ENCODE measurements around the gene OLFM1. TPM values are rescaled to one million over a fixed set of nuclear protein-coding genes. Genes with fewer than 3 reads are reported as not detected.

Gene OLFM1
- total RNA-seq, 1 experiment from 2014 or later = 0.39 TPM

GRCh38 chr9:135087899-135088347 lies 455 bp downstream of the OLFM1 start:
- Histone ChIP-seq H3K4me1 (ENCODE audit: control insufficient read depth, insufficient read depth, low read length) (no peaks in the 10 kb centered on the region), H3K27ac (ENCODE audit: low read length) (no peak overlapping the region), H3K9me3 (ENCODE audit: control insufficient read depth, insufficient read depth, low read depth, low read length) (no peaks in the 10 kb centered on the region), H3K36me3 (ENCODE audit: control insufficient read depth, insufficient read depth, low read length) (no peaks in the 10 kb centered on the region), H3K4me3 (ENCODE audit: low read depth in 2 of 2, low read length in 2 of 2) (no peak overlapping the region; a peak in 1 of 4 replicates), H3K27me3 (ENCODE audit: control insufficient read depth, insufficient read depth, low read length) (peaks cover 2% of the 10 kb centered on the region; the same call in 1 of the 2 replicates)
- in situ Hi-C loops (cut with HindIII; ENCODE audit: low pct_unique_long_range_greater_than_20kb, low sequenced_read_pairs) (no loop called here), intact Hi-C loops (cut with micrococcal nuclease; ENCODE audit: unreplicated experiment) (loop anchor here (5.0 kb wide), 1 partner anchor 254 kb away; no protein-coding TSS in a partner anchor)
- ChIA-PET CTCF (no interaction called here), POLR2A (no interaction called here)
- no peak for ATAC-seq
- BruUV-seq (replicated peaks) = no TSS peak
- no peak for DNase-seq (ENCODE audit: low read depth, low spot score)
- TF ChIP-seq CTCF (IDR thresholded peaks at IDR 0.05) = no peak
- TF ChIP-seq POLR2AphosphoS5 (IDR thresholded peaks at IDR 0.05; ENCODE audit: low read depth, low read length) = no peak
- no peak for TF ChIP-seq TCF7L2 (IDR thresholded peaks at IDR 0.05; ENCODE audit: low read depth, low read length)
- no peak for TF ChIP-seq SIN3A (IDR thresholded peaks at IDR 0.05; ENCODE audit: borderline replicate concordance, insufficient read depth, low read depth, low read length)
- TF ChIP-seq REST (IDR thresholded peaks at IDR 0.05; ENCODE audit: insufficient read depth in 1 of 2, low read depth in 2 of 2, low read length in 1 of 2) = no peak

- in situ Hi-C loops (cut with HindIII; ENCODE audit: low pct_unique_long_range_greater_than_20kb, low sequenced_read_pairs) (no loop called here), intact Hi-C loops (cut with micrococcal nuclease; ENCODE audit: unreplicated experiment) (loop anchor here (5.0 kb wide), 1 partner anchor 254 kb away; no protein-coding TSS in a partner anchor)
- Histone ChIP-seq H3K27me3 (ENCODE audit: control insufficient read depth, insufficient read depth, low read length) (peaks cover 2% of the 10 kb centered on the region; the same call in 1 of the 2 replicates), H3K9me3 (ENCODE audit: control insufficient read depth, insufficient read depth, low read depth, low read length) (no peaks in the 10 kb centered on the region), H3K36me3 (ENCODE audit: control insufficient read depth, insufficient read depth, low read length) (no peaks in the 10 kb centered on the region), H3K27ac (ENCODE audit: low read length) (no peak overlapping the region), H3K4me3 (ENCODE audit: low read depth in 2 of 2, low read length in 2 of 2) (no peak overlapping the region; a peak in 1 of 4 replicates), H3K4me1 (ENCODE audit: control insufficient read depth, insufficient read depth, low read length) (no peaks in the 10 kb centered on the region)
- DNase-seq (ENCODE audit: low read depth, low spot score) (no peak), ATAC-seq (no peak)
- no peak for TF ChIP-seq TCF7L2 (IDR thresholded peaks at IDR 0.05; ENCODE audit: low read depth, low read length)
- TF ChIP-seq SIN3A (IDR thresholded peaks at IDR 0.05; ENCODE audit: borderline replicate concordance, insufficient read depth, low read depth, low read length) = no peak
- no peak for TF ChIP-seq POLR2AphosphoS5 (IDR thresholded peaks at IDR 0.05; ENCODE audit: low read depth, low read length)
- no peak for TF ChIP-seq REST (IDR thresholded peaks at IDR 0.05; ENCODE audit: insufficient read depth in 1 of 2, low read depth in 2 of 2, low read length in 1 of 2)
- TF ChIP-seq CTCF (IDR thresholded peaks at IDR 0.05) = no peak
- BruUV-seq (replicated peaks) = no TSS peak
- ChIA-PET POLR2A (no interaction called here), CTCF (no interaction called here)
These were observed 995 bp downstream of the OLFM1 start for GRCh38 chr9:135088348-135088978.

Measured in Panc1 (cell line).